Osteoblast (primary cell): ENCODE measurements around the gene RECQL5. TPM values are rescaled to one million over a fixed set of nuclear protein-coding genes. Genes with fewer than 3 reads are reported as not detected.

ENCODE experiments used
- DNase-seq: peaks from one replicate; pipeline ENCODE4 v3.0.0; 2011; ENCODE audit warnings: low spot score, mixed read lengths; ENCODE audit not compliant: insufficient read length; ENCODE audit errors: missing footprints
- H2AFZ ChIP-seq: 2 replicates; pipeline ENCODE4 v1.6.0; 2011; ENCODE audit warnings: mild to moderate bottlenecking, low read length
- H3K27ac ChIP-seq: 2 replicates; pipeline ENCODE4 v1.5.1; 2011; ENCODE audit warnings: mild to moderate bottlenecking, low read depth, low read length, moderate library complexity
- H3K27me3 ChIP-seq: 2 replicates; pipeline ENCODE4 v1.6.0; 2012; ENCODE audit warnings: mild to moderate bottlenecking, control low read depth, inconsistent platforms, low read length, moderate library complexity; ENCODE audit not compliant: insufficient read depth
- H3K36me3 ChIP-seq: 2 replicates; pipeline ENCODE4 v1.5.1; 2011; ENCODE audit warnings: mild to moderate bottlenecking, low read length, control low read depth, moderate library complexity; ENCODE audit not compliant: insufficient read depth
- H3K4me1 ChIP-seq: 2 replicates; pipeline ENCODE4 v1.5.1; 2011; ENCODE audit warnings: mild to moderate bottlenecking, low read length, control low read depth, moderate library complexity; ENCODE audit not compliant: insufficient read depth
- H3K4me2 ChIP-seq: 2 replicates; pipeline ENCODE4 v1.6.0; 2011; ENCODE audit warnings: mild to moderate bottlenecking, low read length; ENCODE audit not compliant: insufficient read depth
- H3K4me3 ChIP-seq: fragments of 200-600 bp; sonication (generic); 3 replicates; pipeline ENCODE4 v1.5.1; 2012; ENCODE audit warnings: mild to moderate bottlenecking, low read length, inconsistent platforms; ENCODE audit not compliant: insufficient read depth
- H3K79me2 ChIP-seq: 2 replicates; pipeline ENCODE4 v1.6.0; 2012; ENCODE audit warnings: mild to moderate bottlenecking, low read length, control low read depth, inconsistent platforms; ENCODE audit not compliant: insufficient read depth
- H3K9me3 ChIP-seq: 2 replicates; pipeline ENCODE4 v1.5.1; 2011; ENCODE audit warnings: low read depth, low read length, control low read depth
- H4K20me1 ChIP-seq: 2 replicates; pipeline ENCODE4 v1.6.0; 2012; ENCODE audit warnings: mild to moderate bottlenecking, low read length, control low read depth; ENCODE audit not compliant: insufficient read depth
- CTCF ChIP-seq: IDR thresholded peaks from 2 replicates; pipeline ENCODE4 v1.5.1; 2011; ENCODE audit warnings: mild to moderate bottlenecking, low read depth, low read length, moderate library complexity; ENCODE audit errors: extremely low read depth
- total RNA-seq: library from RNA; depleted of rRNA; stranded (reverse); fragments of >200 nt; gene quantifications from 2 replicates; pipeline ENCODE4 v1.2.3, GENCODE V29; 2012

The RECQL5 gene
- total RNA-seq, 1 donor = 17.7 TPM

DNA sequence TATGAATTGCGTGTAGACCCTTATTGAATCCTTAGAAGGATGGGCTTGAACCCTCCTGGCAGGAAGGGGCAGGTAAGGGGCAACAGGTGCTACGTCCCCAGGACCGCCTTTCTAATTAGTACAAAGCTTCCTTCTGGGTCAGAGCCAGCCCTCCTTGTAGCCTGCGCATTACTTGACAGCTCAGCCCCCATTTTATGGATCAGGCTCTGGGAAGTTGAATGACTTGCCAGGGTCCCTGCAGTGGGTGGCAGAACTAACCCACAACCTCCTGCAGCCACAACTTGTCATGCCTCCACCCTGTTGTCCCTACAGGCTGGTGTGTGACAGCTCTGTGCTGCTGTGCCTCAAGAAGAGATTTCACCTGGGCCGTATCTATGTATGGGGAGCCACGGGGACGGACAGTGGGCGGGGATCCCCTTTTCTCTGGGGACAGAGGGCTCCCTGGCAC, 76.6 kb downstream of the RECQL5 start:
- no peak overlapping the region for H3K4me3 ChIP-seq
- peaks cover 51% of the 10 kb centered on the region for H3K27me3 ChIP-seq
- no peaks in the 10 kb centered on the region for H3K4me1 ChIP-seq
- no peaks in the 10 kb centered on the region for H3K36me3 ChIP-seq
- H4K20me1 ChIP-seq = no peaks in the 10 kb centered on the region
- no peaks in the 10 kb centered on the region for H3K9me3 ChIP-seq
- no peak overlapping the region for H2AFZ ChIP-seq
- DNase-seq = peak; percentile 85
- H3K27ac ChIP-seq = no peak overlapping the region
- no peak for TF ChIP-seq CTCF
- no peaks in the 10 kb centered on the region for H3K79me2 ChIP-seq
- no peak overlapping the region for H3K4me2 ChIP-seq

DNA sequence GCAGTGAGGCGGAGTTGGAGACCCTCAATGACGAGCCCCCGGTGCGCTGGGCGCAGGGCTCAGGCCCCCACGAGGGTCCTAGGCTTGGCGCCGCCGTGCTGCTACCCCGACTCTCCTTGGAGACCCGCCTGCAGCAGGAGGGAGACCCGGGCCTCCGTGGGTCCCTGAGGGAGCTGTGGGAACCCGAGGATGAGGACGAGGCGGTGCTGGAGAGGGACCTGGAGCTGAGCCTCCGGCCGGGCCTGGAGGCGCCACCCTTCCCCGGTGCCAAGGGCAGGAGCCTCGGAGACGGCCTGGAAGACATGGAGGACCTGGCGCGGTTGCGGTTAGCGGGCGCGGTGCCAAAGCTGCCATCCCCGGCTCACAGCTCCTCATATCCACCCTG, 77.0 kb downstream of the RECQL5 start:
- TF ChIP-seq CTCF = no peak
- no peak for DNase-seq
- H3K79me2 ChIP-seq = no peaks in the 10 kb centered on the region
- H3K27me3 ChIP-seq = peaks cover 51% of the 10 kb centered on the region
- H3K9me3 ChIP-seq = no peaks in the 10 kb centered on the region
- H3K4me3 ChIP-seq = no peak overlapping the region
- H3K36me3 ChIP-seq = no peaks in the 10 kb centered on the region
- H3K27ac ChIP-seq = no peak overlapping the region
- no peak overlapping the region for H2AFZ ChIP-seq
- H3K4me2 ChIP-seq = peak overlapping the region; percentile 73
- no peaks in the 10 kb centered on the region for H4K20me1 ChIP-seq
- no peaks in the 10 kb centered on the region for H3K4me1 ChIP-seq

DNA sequence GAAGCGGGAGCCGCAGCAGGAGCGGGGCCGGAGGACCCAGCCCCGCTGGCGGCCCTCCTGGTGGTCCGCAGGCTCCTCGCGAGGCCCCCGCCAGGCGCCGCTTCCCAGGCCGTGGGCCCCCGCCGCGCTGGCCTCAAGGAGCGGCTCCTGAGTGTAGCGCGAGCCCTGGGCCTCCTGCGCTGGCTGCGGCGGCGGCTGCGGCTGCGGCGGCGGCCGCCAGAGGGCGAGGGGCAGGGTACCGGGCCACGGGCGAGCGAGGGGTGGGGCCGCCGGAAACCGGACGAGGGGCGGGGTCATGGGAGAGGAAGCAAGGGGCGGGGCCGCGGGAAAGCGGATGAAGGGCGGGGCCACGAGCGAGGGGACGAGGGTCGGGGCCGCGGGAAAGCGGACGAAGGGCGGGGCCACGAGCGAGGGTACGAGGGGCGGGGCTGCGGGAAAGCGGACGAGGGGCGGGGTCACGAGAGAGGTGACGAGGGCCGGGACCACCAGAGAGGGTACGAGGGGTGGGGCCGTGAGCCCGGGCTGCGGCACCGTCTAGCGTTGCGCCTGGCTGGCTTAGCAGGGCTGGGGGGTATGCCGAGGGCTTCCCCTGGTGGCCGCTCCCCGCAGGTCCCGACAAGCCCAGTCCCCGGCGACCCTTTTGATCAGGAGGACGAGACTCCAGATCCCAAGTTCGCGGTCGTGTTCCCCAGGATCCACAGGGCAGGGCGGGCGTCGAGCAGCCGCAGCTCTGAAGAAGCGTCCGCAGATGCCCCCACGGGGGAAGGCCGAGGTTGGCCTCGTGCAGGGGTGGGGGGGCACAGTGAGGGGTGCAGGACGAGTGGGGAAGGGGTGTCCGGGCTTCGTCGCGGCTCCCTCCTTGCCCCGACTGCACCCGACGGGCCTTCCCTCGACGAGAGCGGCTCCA, 77.7 kb downstream of the RECQL5 start:
- Histone ChIP-seq H3K9me3 (no peaks in the 10 kb centered on the region), H3K27ac (no peak overlapping the region), H4K20me1 (no peaks in the 10 kb centered on the region), H3K36me3 (no peaks in the 10 kb centered on the region), H3K79me2 (no peaks in the 10 kb centered on the region), H2AFZ (no peak overlapping the region), H3K4me2 (peak overlapping the region; percentile 73), H3K4me3 (peak overlapping the region; percentile 60), H3K4me1 (no peaks in the 10 kb centered on the region), H3K27me3 (peaks cover 48% of the 10 kb centered on the region)
- peak; percentile 100 for DNase-seq
- peak; percentile 21 for TF ChIP-seq CTCF

DNA sequence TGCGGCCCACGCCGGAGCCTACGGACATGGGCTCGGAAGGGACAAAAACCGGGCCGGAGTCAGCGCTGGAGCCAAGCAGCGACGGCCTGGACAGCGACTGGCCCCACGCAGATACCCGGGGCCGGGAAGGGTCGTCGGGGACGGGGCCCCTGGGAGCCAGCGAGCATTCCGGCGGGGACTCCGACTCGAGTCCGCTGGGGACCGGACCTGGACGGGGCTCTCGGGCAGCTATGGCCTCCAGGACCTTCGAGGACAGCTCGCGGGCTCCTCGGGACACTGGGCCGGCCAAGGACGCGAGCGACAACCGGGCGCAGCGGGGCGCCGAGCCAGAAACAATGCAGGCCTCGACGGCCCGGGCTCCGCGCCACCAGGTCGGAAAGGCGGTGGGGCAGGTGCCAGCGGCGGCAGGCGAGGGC, 78.3 kb downstream of the RECQL5 start:
- H2AFZ ChIP-seq = no peak overlapping the region
- H3K36me3 ChIP-seq = no peaks in the 10 kb centered on the region
- H3K9me3 ChIP-seq = no peaks in the 10 kb centered on the region
- DNase-seq = no peak
- no peak for TF ChIP-seq CTCF
- H3K27me3 ChIP-seq = peaks cover 46% of the 10 kb centered on the region
- H4K20me1 ChIP-seq = no peaks in the 10 kb centered on the region
- H3K4me2 ChIP-seq = peak overlapping the region; percentile 23
- no peaks in the 10 kb centered on the region for H3K79me2 ChIP-seq
- no peaks in the 10 kb centered on the region for H3K4me1 ChIP-seq
- peak overlapping the region; percentile 19 for H3K4me3 ChIP-seq
- H3K27ac ChIP-seq = no peak overlapping the region
